Activated CD8-positive, alpha-beta memory T cell treated with anti-CD3 and anti-CD28 coated beads for 1 hour (primary cell): ENCODE measurements around the gene TIE1.

ENCODE experiments used
- DNase-seq, 2 donors: peaks; one replicate each; pipeline ENCODE4 v3.0.0-alpha.2; 2020; ENCODE audit warnings: low read depth in 1 of 2; ENCODE audit errors: extremely low read depth in 1 of 2

Gene TIE1

GRCh38 chr1:43292679-43293078, 8.1 kb upstream of the TIE1 start:
- DNase-seq, result no peak

- no peak for DNase-seq
Measured at GRCh38 chr1:43293176-43293575, 7.6 kb upstream of the TIE1 start.

GRCh38 chr1:43293896-43294760, 6.7 kb upstream of the TIE1 start:
- DNase-seq, result no peak

- no peak for DNase-seq
Measured at GRCh38 chr1:43294761-43295160, 6.0 kb upstream of the TIE1 start.

- DNase-seq, result no peak
Measured at GRCh38 chr1:43296207-43296606, 4.6 kb upstream of the TIE1 start.

GRCh38 chr1:43298055-43298454, 2.7 kb upstream of the TIE1 start:
- DNase-seq, result no peak

- DNase-seq, result no peak
Measured at GRCh38 chr1:43299101-43299500, 1.7 kb upstream of the TIE1 start.

- no peak for DNase-seq
Measured at GRCh38 chr1:43302201-43302600, 1.4 kb downstream of the TIE1 start.

- DNase-seq, result no peak
Measured at GRCh38 chr1:43302721-43303470, 2.1 kb downstream of the TIE1 start.

- DNase-seq, result no peak
Measured at GRCh38 chr1:43303471-43304313, 2.9 kb downstream of the TIE1 start.

GRCh38 chr1:43304314-43304681, 3.5 kb downstream of the TIE1 start:
- DNase-seq, result no peak

- no peak for DNase-seq
Measured at GRCh38 chr1:43304771-43305300, 4.1 kb downstream of the TIE1 start.

GRCh38 chr1:43305461-43305860, 4.7 kb downstream of the TIE1 start:
- DNase-seq, result no peak

GRCh38 chr1:43305926-43306687, 5.3 kb downstream of the TIE1 start:
- DNase-seq, result no peak

- DNase-seq, result no peak
Measured at GRCh38 chr1:43306688-43307457, 6.1 kb downstream of the TIE1 start.

- no peak for DNase-seq
Measured at GRCh38 chr1:43307458-43308158, 6.8 kb downstream of the TIE1 start.

GRCh38 chr1:43308635-43309404, 8.0 kb downstream of the TIE1 start:
- DNase-seq, result no peak

GRCh38 chr1:43309405-43310025, 8.7 kb downstream of the TIE1 start:
- DNase-seq, result no peak
